AG09319 (cell line): Measurements from ENCODE around the gene PRR30.
"Not testable (repeated sequence)": the region's sequence is repeated elsewhere in the genome, so short reads cannot be mapped to it uniquely, and the experiment has no call there.

Source experiments
- DNase-seq: peaks from one replicate; pipeline ENCODE4 v3.0.0-alpha.2; 2010; ENCODE audit warnings: low read depth; ENCODE audit errors: extremely low read depth
- CTCF ChIP-seq: IDR thresholded peaks from 2 replicates; pipeline ENCODE4 v1.5.1; 2011; ENCODE audit warnings: low read depth, mild to moderate bottlenecking, inconsistent platforms, low read length, moderate library complexity

The PRR30 gene

GRCh38 chr2:27126252-27126710 is 12.9 kb downstream of the PRR30 start:
- TF ChIP-seq CTCF, result no peak
- no peak for DNase-seq

GRCh38 chr2:27125104-27125503 is 14.1 kb downstream of the PRR30 start:
- TF ChIP-seq CTCF, result no peak
- no peak for DNase-seq

- no peak for DNase-seq
- TF ChIP-seq CTCF, result no peak; the same call in 1 of the 2 replicates
Measured at GRCh38 chr2:27123302-27124150, 15.7 kb downstream of the PRR30 start, which contains the start of gene ABHD1. Gene ABHD1 (plus strand): TSS chr2:27123815. CDS start chr2:27123949, 134 bp downstream.

GRCh38 chr2:27122791-27123190 is 16.4 kb downstream of the PRR30 start:
- no peak for TF ChIP-seq CTCF
- DNase-seq, result no peak

- no peak for DNase-seq
- TF ChIP-seq CTCF, result no peak
Measured at GRCh38 chr2:27121906-27122305, 17.3 kb downstream of the PRR30 start.

- DNase-seq, result not testable (repeated sequence)
Measured at GRCh38 chr2:27119330-27119670, 19.9 kb downstream of the PRR30 start.

GRCh38 chr2:27118525-27119329 is 20.5 kb downstream of the PRR30 start, which contains the start of gene CGREF1:
Gene CGREF1 (minus strand): TSS chr2:27119128. CDS start chr2:27104366, 14,762 bp downstream.
- TF ChIP-seq CTCF, result no peak
- no peak for DNase-seq
